Breast epithelium (tissue), 4 donors: ENCODE data around the gene MAP3K14. TPM values are rescaled to one million over a fixed set of nuclear protein-coding genes. Genes with fewer than 3 reads are reported as not detected.

ENCODE experiments used
- DNase-seq, 2 donors: peaks; one replicate each; pipeline ENCODE4 v3.0.0-alpha.2; 2019; ENCODE audit warnings: low spot score in 2 of 2
- H3K27ac ChIP-seq, 2 donors: fragments of 200-600 bp; sonication (generic) in 1 of 2; one replicate each; pipeline ENCODE4 v1.5.1; 2016 to 2019; ENCODE audit warnings: mild to moderate bottlenecking in 1 of 2
- H3K27me3 ChIP-seq, 2 donors: fragments of 200-600 bp; sonication (generic) in 1 of 2; one replicate each; pipeline versions ENCODE4 v1.5.1 to v1.6.0; 2017 to 2019; ENCODE audit warnings: control low read depth in 1 of 2, mild to moderate bottlenecking in 1 of 2
- H3K36me3 ChIP-seq: fragments of 200-600 bp; one replicate; pipeline ENCODE4 v1.5.1; 2019
- H3K4me1 ChIP-seq, 2 donors: fragments of 200-600 bp; sonication (generic); one replicate each; pipeline ENCODE4 v1.5.1; 2016 to 2019; ENCODE audit warnings: control low read depth in 1 of 2
- H3K4me3 ChIP-seq, 3 donors: fragments of 200-600 bp; sonication (generic); 1 replicate in 2 of 3; 2 replicates in 1 of 3; pipeline ENCODE4 v1.5.1; 2016 to 2019; ENCODE audit warnings: mild to moderate bottlenecking in 3 of 3, moderate library complexity in 2 of 3
- H3K9me3 ChIP-seq, 2 donors: fragments of 200-600 bp; sonication (generic) in 1 of 2; one replicate each; pipeline ENCODE4 v1.5.1; 2016 to 2019; ENCODE audit warnings: control low read depth in 1 of 2
- CTCF ChIP-seq, 3 donors: fragments of 450-650 bp; IDR thresholded peaks; one replicate each; pipeline ENCODE4 v1.5.1; 2016 to 2017; ENCODE audit warnings: antibody characterized with exemption in 3 of 3, mild to moderate bottlenecking in 3 of 3, moderate library complexity in 3 of 3
- POLR2A ChIP-seq: fragments of 450-650 bp; IDR thresholded peaks from one replicate; pipeline ENCODE4 v1.6.1; 2016; ENCODE audit warnings: antibody characterized with exemption, mild to moderate bottlenecking, moderate library complexity
- POLR2AphosphoS5 ChIP-seq, 3 donors: sonication (generic); formaldehyde crosslinking; IDR thresholded peaks; one replicate each; pipeline ENCODE4 v1.6.1; 2017; ENCODE audit warnings: antibody characterized with exemption in 3 of 3
- intact Hi-C: fragments of 100-400 bp; cut with DNase I; formaldehyde crosslinking; loops from one replicate; pipeline ENCODE4 v1.15.1; 2023; ENCODE audit warnings: low total_unique reads
- total RNA-seq, 3 donors: library from RNA; depleted of rRNA; stranded (reverse); fragments of >200 nt; gene quantifications; one replicate each; pipeline ENCODE4 v1.1.0, GENCODE V29; 2016

Gene MAP3K14
- total RNA-seq, 3 donors from 2014 or later = 4.3 to 12.3 (median 6.9) TPM

DNA sequence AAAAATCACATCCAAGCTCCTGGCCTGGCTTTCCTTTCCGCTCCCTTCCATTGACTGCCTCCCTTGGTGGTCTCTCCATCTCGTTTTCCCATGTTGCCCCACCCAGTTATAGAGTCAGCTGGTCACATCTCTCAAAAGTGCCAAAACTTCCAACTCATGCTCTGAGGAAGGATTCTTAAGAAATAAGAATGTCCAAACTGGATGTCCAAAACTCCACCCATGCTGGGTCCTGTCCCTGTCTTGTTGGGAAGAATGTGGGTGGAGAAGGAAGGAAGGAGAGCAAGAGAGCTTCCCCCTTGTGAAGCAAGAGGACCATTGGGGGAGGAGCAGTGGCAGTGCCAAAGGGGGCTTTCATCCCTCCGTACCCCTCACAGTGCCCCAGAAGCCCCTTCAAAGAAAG is 44.6 kb upstream of the MAP3K14 start:
- Histone ChIP-seq H3K9me3 (no peaks in the 10 kb centered on the region), H3K36me3 (no peaks in the 10 kb centered on the region), H3K4me3 (no peak overlapping the region), H3K4me1 (no peaks in the 10 kb centered on the region), H3K27ac (no peak overlapping the region), H3K27me3 (no peaks in the 10 kb centered on the region)
- peak in 1 of 2 donors; percentile 15 for DNase-seq
- TF ChIP-seq CTCF (IDR thresholded peaks at IDR 0.05) (no peak), POLR2A (no peak), POLR2AphosphoS5 (IDR thresholded peaks at IDR 0.05) (no peak)
- intact Hi-C loops = no loop called here

GRCh38 chr17:45357364-45357997 is 40.7 kb upstream of the MAP3K14 start:
- TF ChIP-seq CTCF (IDR thresholded peaks at IDR 0.05) = no peak
- no peak for TF ChIP-seq POLR2A
- no peak for TF ChIP-seq POLR2AphosphoS5 (IDR thresholded peaks at IDR 0.05)
- H3K9me3 ChIP-seq = no peaks in the 10 kb centered on the region
- no peaks in the 10 kb centered on the region for H3K27me3 ChIP-seq
- no peaks in the 10 kb centered on the region for H3K4me1 ChIP-seq
- intact Hi-C loops = no loop called here
- H3K27ac ChIP-seq = no peak overlapping the region
- H3K4me3 ChIP-seq = no peak overlapping the region
- no peaks in the 10 kb centered on the region for H3K36me3 ChIP-seq
- no peak for DNase-seq

DNA sequence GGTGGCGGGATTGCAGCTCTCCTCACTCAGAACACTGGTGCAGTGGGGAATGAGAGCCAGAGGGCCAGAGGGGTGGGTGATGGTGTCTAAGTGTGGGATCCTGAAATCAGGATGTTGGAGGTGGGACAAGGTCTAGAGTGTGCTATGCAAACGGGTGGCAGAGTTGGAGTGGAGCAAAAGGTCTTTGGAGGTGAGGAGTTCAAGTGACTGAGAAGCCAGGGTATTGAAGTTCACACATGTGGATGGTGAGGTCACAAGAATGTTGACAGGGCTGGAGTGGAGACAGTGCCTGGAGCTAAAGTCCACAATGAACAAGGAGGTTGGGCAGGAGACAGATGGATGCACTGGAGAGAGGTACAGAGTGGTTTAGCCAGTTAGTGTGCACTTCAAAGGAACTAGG is 38.3 kb upstream of the MAP3K14 start:
- H3K27me3 ChIP-seq = no peaks in the 10 kb centered on the region
- TF ChIP-seq CTCF (IDR thresholded peaks at IDR 0.05) (no peak), POLR2A (no peak), POLR2AphosphoS5 (IDR thresholded peaks at IDR 0.05) (no peak)
- H3K9me3 ChIP-seq = peaks cover 0 to 10% of the 10 kb centered on the region in 2 donors
- H3K36me3 ChIP-seq = no peaks in the 10 kb centered on the region
- no peak overlapping the region for H3K4me3 ChIP-seq
- no peaks in the 10 kb centered on the region for H3K4me1 ChIP-seq
- no peak overlapping the region for H3K27ac ChIP-seq
- intact Hi-C loops = no loop called here
- peak in 1 of 2 donors; percentile 52 for DNase-seq

GRCh38 chr17:45353043-45353442 is 36.2 kb upstream of the MAP3K14 start:
- Histone ChIP-seq H3K36me3 (no peaks in the 10 kb centered on the region), H3K27ac (no peak overlapping the region), H3K4me3 (no peak overlapping the region), H3K27me3 (no peaks in the 10 kb centered on the region), H3K9me3 (peaks cover 0 to 10% of the 10 kb centered on the region in 2 donors), H3K4me1 (no peaks in the 10 kb centered on the region)
- TF ChIP-seq POLR2AphosphoS5 (IDR thresholded peaks at IDR 0.05) = no peak
- intact Hi-C loops = no loop called here
- DNase-seq = peak in 1 of 2 donors; percentile 20

- no peak for TF ChIP-seq CTCF (IDR thresholded peaks at IDR 0.05)
- no peak for TF ChIP-seq POLR2A
- TF ChIP-seq POLR2AphosphoS5 (IDR thresholded peaks at IDR 0.05) = no peak
- no peak for DNase-seq
- peaks cover 0 to 10% of the 10 kb centered on the region in 2 donors for H3K9me3 ChIP-seq
- no peaks in the 10 kb centered on the region for H3K36me3 ChIP-seq
- no peaks in the 10 kb centered on the region for H3K27me3 ChIP-seq
- no peaks in the 10 kb centered on the region for H3K4me1 ChIP-seq
- H3K27ac ChIP-seq = no peak overlapping the region
- intact Hi-C loops = no loop called here
- no peak overlapping the region for H3K4me3 ChIP-seq
Measured at GRCh38 chr17:45351831-45352230, 35.0 kb upstream of the MAP3K14 start.
